K562 (cell line): Measurements from ENCODE around the gene PLD1. TPM values are rescaled to one million over a fixed set of nuclear protein-coding genes. Genes with fewer than 3 reads are reported as not detected.
A peak's percentile ranks its signal among the peaks of the same experiment; 100 is the strongest.

Experiments
- MEIS2 ChIP-seq: fragments of 450-650 bp; IDR thresholded peaks from 2 replicates; pipeline ENCODE4 v1.6.1; 2014; ENCODE audit warnings: mild to moderate bottlenecking; ENCODE audit not compliant: partially characterized antibody
- MTA1 ChIP-seq: fragments of 450-650 bp; IDR thresholded peaks from 2 replicates; pipeline ENCODE4 v1.6.1; 2017; ENCODE audit warnings: borderline replicate concordance
- XRCC3 ChIP-seq: fragments of 450-650 bp; IDR thresholded peaks from 2 replicates; pipeline ENCODE4 v1.6.1; 2017; ENCODE audit warnings: mild to moderate bottlenecking, moderate library complexity
- ZBTB1 ChIP-seq: sonication (generic); formaldehyde crosslinking; IDR thresholded peaks from 2 replicates; pipeline ENCODE4 v1.8.1; 2023; ENCODE audit warnings: missing genetic modification reagents, low read depth, mild to moderate bottlenecking, borderline replicate concordance
- ZNF224 ChIP-seq: sonication (generic); formaldehyde crosslinking; IDR thresholded peaks from 2 replicates; pipeline ENCODE4 v1.8.0; 2022; ENCODE audit warnings: mild to moderate bottlenecking, missing genetic modification reagents
- polyA plus RNA-seq, 8 experiments: library from polyadenylated mRNA; depleted of rRNA in 4 of 8; stranded (reverse) in 5 of 8; unstranded in 3 of 8; fragments of >200 nt; fragmentation: Nextera tagmentation in 2 of 8; fragmentation: Illumina TruSeq in 1 of 8; extraction: Ambion mirVana in 2 of 8; extraction: Trizol in 1 of 8; gene quantifications; 2 replicates each; pipeline versions ENCODE4 v1.2.1 to v1.2.3, GENCODE V29; 2011 to 2014; ENCODE audit warnings: inconsistent platforms in 1 of 8, missing spikeins in 1 of 8
- total RNA-seq, 7 experiments: library from RNA; depleted of rRNA in 6 of 7; stranded (reverse); fragments of >200 nt in 6 of 7; fragmentation: Illumina TruSeq in 2 of 7; extraction: Trizol in 2 of 7; gene quantifications; 2 replicates each; pipeline versions ENCODE4 v1.2.1 to v1.2.3, GENCODE V29; 2011 to 2021; ENCODE audit warnings: low replicate concordance in 1 of 7
- TF ChIP-seq, protein P1 (sequence below): fragments of 450-650 bp; formaldehyde crosslinking; IDR thresholded peaks from 2 replicates; pipeline ENCODE4 v1.4.0; 2022; ENCODE audit warnings: missing genetic modification characterization
- TF ChIP-seq, protein P2 (sequence below): fragments of 250-450 bp; sonication (Bioruptor Pico); IDR thresholded peaks from 2 replicates; pipeline ENCODE4 v1.4.0; 2020
- TF ChIP-seq, protein P3 (sequence below): fragments of 250-450 bp; sonication (Bioruptor Pico); IDR thresholded peaks from 2 replicates; pipeline ENCODE4 v1.5.0; 2022; ENCODE audit warnings: mild to moderate bottlenecking
- TF ChIP-seq, protein P4 (sequence below): fragments of 450-650 bp; IDR thresholded peaks from 2 replicates; pipeline ENCODE4 v1.6.1; 2016
- TF ChIP-seq, protein P5 (sequence below): sonication (generic); formaldehyde crosslinking; IDR thresholded peaks from 2 replicates; pipeline ENCODE4 v1.8.1; 2023; ENCODE audit warnings: missing genetic modification reagents, mild to moderate bottlenecking, borderline replicate concordance

PLD1 gene
- total and polyA plus RNA-seq, 9 of the 15 experiments (the other 6 are each of a cell fraction or from before 2014, with no cell fraction given) = 8.4 to 26.1 (median 18.6) TPM

DNA sequence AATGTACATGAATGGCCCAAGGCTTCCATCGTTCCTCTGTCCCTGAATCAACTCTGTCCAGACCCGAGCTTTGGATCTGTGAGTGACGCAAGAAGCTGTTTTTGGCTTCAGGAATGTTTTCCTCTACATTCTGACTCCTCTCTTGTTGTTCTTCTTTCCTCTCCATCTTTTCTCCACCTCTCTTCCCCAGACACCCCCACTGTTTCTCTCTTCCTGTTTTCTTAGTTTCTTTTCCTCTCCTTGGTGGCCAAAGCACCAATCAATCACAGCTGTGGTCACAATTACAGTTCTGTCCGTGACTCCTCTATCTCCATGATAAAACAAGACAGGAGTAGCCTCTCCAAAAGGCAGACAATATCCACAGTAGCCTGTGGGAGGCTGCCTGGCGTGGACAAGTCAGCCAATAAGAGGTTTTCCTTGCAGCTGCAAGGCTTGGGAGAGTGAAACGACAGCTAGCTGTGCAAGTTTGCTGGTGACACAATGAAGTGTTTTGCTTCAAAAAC is 28.0 kb upstream of the PLD1 start (continued):
- TF ChIP-seq MEIS2 (peak; percentile 77), ZBTB1 (CRISPR knock-in tag) (no peak), ZNF224 (CRISPR knock-in tag) (no peak), MTA1 (peak; percentile 59; the same call in 1 of the 2 replicates), XRCC3 (no peak)
- TF ChIP-seq, protein P1, sequence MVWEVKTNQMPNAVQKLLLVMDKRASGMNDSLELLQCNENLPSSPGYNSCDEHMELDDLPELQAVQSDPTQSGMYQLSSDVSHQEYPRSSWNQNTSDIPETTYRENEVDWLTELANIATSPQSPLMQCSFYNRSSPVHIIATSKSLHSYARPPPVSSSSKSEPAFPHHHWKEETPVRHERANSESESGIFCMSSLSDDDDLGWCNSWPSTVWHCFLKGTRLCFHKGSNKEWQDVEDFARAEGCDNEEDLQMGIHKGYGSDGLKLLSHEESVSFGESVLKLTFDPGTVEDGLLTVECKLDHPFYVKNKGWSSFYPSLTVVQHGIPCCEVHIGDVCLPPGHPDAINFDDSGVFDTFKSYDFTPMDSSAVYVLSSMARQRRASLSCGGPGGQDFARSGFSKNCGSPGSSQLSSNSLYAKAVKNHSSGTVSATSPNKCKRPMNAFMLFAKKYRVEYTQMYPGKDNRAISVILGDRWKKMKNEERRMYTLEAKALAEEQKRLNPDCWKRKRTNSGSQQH (CRISPR knock-in tag) = 0 out of 2 replicates have a peak, but pooled peaks have one; percentile 49
- TF ChIP-seq, protein P2, sequence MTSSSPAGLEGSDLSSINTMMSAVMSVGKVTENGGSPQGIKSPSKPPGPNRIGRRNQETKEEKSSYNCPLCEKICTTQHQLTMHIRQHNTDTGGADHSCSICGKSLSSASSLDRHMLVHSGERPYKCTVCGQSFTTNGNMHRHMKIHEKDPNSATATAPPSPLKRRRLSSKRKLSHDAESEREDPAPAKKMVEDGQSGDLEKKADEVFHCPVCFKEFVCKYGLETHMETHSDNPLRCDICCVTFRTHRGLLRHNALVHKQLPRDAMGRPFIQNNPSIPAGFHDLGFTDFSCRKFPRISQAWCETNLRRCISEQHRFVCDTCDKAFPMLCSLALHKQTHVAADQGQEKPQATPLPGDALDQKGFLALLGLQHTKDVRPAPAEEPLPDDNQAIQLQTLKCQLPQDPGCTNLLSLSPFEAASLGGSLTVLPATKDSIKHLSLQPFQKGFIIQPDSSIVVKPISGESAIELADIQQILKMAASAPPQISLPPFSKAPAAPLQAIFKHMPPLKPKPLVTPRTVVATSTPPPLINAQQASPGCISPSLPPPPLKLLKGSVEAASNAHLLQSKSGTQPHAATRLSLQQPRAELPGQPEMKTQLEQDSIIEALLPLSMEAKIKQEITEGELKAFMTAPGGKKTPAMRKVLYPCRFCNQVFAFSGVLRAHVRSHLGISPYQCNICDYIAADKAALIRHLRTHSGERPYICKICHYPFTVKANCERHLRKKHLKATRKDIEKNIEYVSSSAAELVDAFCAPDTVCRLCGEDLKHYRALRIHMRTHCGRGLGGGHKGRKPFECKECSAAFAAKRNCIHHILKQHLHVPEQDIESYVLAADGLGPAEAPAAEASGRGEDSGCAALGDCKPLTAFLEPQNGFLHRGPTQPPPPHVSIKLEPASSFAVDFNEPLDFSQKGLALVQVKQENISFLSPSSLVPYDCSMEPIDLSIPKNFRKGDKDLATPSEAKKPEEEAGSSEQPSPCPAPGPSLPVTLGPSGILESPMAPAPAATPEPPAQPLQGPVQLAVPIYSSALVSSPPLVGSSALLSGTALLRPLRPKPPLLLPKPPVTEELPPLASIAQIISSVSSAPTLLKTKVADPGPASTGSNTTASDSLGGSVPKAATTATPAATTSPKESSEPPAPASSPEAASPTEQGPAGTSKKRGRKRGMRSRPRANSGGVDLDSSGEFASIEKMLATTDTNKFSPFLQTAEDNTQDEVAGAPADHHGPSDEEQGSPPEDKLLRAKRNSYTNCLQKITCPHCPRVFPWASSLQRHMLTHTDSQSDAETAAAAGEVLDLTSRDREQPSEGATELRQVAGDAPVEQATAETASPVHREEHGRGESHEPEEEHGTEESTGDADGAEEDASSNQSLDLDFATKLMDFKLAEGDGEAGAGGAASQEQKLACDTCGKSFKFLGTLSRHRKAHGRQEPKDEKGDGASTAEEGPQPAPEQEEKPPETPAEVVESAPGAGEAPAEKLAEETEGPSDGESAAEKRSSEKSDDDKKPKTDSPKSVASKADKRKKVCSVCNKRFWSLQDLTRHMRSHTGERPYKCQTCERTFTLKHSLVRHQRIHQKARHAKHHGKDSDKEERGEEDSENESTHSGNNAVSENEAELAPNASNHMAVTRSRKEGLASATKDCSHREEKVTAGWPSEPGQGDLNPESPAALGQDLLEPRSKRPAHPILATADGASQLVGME = 0 out of 2 replicates have a peak, but pooled peaks have one; percentile 9
- TF ChIP-seq, protein P3, sequence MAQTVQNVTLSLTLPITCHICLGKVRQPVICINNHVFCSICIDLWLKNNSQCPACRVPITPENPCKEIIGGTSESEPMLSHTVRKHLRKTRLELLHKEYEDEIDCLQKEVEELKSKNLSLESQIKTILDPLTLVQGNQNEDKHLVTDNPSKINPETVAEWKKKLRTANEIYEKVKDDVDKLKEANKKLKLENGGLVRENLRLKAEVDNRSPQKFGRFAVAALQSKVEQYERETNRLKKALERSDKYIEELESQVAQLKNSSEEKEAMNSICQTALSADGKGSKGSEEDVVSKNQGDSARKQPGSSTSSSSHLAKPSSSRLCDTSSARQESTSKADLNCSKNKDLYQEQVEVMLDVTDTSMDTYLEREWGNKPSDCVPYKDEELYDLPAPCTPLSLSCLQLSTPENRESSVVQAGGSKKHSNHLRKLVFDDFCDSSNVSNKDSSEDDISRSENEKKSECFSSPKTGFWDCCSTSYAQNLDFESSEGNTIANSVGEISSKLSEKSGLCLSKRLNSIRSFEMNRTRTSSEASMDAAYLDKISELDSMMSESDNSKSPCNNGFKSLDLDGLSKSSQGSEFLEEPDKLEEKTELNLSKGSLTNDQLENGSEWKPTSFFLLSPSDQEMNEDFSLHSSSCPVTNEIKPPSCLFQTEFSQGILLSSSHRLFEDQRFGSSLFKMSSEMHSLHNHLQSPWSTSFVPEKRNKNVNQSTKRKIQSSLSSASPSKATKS = no peak
- TF ChIP-seq, protein P4, sequence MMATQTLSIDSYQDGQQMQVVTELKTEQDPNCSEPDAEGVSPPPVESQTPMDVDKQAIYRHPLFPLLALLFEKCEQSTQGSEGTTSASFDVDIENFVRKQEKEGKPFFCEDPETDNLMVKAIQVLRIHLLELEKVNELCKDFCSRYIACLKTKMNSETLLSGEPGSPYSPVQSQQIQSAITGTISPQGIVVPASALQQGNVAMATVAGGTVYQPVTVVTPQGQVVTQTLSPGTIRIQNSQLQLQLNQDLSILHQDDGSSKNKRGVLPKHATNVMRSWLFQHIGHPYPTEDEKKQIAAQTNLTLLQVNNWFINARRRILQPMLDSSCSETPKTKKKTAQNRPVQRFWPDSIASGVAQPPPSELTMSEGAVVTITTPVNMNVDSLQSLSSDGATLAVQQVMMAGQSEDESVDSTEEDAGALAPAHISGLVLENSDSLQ = peak; percentile 90
- TF ChIP-seq, protein P5, sequence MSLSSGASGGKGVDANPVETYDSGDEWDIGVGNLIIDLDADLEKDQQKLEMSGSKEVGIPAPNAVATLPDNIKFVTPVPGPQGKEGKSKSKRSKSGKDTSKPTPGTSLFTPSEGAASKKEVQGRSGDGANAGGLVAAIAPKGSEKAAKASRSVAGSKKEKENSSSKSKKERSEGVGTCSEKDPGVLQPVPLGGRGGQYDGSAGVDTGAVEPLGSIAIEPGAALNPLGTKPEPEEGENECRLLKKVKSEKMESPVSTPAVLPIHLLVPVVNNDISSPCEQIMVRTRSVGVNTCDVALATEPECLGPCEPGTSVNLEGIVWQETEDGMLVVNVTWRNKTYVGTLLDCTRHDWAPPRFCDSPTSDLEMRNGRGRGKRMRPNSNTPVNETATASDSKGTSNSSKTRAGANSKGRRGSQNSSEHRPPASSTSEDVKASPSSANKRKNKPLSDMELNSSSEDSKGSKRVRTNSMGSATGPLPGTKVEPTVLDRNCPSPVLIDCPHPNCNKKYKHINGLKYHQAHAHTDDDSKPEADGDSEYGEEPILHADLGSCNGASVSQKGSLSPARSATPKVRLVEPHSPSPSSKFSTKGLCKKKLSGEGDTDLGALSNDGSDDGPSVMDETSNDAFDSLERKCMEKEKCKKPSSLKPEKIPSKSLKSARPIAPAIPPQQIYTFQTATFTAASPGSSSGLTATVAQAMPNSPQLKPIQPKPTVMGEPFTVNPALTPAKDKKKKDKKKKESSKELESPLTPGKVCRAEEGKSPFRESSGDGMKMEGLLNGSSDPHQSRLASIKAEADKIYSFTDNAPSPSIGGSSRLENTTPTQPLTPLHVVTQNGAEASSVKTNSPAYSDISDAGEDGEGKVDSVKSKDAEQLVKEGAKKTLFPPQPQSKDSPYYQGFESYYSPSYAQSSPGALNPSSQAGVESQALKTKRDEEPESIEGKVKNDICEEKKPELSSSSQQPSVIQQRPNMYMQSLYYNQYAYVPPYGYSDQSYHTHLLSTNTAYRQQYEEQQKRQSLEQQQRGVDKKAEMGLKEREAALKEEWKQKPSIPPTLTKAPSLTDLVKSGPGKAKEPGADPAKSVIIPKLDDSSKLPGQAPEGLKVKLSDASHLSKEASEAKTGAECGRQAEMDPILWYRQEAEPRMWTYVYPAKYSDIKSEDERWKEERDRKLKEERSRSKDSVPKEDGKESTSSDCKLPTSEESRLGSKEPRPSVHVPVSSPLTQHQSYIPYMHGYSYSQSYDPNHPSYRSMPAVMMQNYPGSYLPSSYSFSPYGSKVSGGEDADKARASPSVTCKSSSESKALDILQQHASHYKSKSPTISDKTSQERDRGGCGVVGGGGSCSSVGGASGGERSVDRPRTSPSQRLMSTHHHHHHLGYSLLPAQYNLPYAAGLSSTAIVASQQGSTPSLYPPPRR (CRISPR knock-in tag) = no peak
